NCI-H187 treated with DMSO at 0.1 percent for 48 hours (cell line): Measurements from ENCODE around the gene GHRHR.

Source experiments
- DNase-seq: peaks from one replicate; lab custom pipeline; 2025; lab: John Stamatoyannopoulos, UW

The GHRHR gene

DNA sequence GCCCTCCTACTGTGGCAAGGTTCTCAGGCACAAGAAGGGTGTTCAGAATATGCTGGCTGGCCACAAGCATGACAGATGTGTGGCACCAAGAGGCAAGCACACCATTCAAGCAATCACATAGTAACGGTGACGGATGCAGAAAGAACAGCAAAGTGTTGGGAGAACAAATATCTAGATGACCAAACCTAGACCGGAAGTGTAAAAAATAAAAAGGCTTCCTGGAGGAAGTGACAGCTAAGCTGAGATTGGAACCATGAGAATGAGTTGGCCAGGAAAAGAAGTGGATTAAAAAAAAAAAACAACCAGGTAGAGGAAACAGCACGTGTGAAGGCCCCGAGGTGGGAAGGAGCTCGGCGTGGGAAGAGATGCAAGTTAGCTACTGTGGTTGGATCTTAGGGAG is 22.0 kb downstream of the GHRHR start:
- DNase-seq, result no peak

DNA sequence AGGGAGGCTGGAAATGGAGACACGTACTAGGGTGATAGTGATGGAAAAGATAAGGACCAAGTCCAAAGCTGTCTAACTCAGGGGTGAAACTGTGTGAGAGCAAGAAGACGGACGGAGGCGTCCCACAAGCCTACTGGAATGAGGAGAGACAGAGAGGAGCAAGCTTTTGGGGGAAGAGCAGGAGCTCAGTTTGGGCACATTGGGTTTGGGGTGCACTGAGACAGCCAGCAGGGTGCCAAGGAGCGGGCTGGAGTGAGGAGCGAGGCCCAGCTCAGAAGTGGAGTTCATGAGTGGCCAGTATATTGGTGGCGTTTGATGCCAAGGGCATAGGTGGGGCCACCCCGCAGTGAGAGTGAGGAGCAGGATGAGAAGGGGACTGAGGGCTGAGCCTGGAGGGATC is 22.6 kb downstream of the GHRHR start:
- no peak for DNase-seq

DNA sequence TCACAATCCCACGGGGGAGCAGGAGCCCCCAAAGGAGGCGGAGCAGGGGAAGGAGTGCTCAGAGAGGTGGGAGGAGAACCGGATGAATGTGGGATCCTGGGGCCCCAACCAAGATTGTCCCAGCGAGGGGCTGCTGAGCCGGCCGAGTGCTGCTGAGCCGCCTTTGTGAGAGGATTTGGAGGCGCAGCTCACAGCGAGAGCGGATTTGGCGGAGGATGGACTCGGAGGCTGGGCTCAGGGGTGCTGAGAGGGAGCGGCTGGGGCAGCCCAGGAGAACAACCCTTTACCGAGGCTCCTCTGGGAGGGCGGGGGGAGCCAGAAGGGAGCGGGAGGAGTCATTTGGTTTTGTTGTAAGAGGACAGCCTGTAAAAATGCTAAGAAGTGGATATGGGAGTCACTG is 23.0 kb downstream of the GHRHR start:
- DNase-seq, result no peak

- DNase-seq, result no peak
Observed at GRCh38 chr7:30987178-30987577, 23.4 kb downstream of the GHRHR start.

DNA sequence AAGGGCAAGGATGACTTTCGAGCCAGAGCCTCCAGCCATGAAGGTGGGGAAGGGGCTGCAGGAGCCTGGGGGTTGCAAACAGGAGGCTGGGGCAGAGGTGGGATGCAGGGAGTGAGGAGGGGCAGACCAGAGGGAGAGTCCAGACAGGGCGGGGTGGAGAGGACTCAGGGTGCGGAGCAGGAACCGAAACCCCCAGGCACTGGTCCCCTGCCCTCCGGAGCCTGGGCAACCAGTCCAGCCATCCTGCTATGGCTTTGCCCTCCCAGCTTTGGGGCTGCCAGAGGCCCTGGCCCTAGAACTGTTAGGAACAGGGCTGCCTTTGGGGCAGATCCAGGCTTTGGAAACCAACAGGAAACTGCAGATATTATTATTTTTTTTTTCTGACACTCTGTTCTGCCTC is 24.2 kb downstream of the GHRHR start:
- no peak for DNase-seq

DNA sequence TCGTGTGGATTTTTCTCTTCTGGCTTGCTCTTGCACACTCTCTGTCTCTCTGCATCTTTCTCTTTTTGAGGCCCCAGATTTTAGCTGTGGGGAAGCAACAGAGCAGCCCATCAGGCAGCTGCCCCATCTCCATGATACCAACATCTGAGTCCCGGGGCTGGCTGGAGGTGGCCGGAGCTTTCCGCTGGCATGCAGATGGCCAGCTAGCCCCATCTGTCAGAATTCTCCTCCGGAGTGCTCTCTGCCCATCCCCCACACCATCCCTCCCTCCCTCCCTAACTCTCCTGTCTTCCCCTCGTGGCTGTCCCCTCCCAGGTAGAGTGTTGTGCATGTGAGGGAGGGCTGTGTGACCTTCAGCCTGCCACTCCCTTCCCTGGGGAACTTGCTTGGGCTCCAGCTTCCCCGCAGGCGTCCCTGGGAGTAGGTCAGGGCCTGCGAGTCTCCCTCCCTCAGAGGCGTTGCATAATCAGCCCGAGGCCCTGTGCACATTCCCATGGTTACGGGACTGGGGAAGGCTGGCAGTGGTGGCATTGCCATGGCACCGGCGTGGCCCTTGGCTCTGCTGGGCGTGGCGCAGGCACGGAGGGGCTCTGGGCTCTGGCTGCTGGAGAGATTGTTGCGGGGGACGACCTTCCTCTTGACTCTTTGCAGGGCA is 24.7 kb downstream of the GHRHR start:
- no peak for DNase-seq

DNA sequence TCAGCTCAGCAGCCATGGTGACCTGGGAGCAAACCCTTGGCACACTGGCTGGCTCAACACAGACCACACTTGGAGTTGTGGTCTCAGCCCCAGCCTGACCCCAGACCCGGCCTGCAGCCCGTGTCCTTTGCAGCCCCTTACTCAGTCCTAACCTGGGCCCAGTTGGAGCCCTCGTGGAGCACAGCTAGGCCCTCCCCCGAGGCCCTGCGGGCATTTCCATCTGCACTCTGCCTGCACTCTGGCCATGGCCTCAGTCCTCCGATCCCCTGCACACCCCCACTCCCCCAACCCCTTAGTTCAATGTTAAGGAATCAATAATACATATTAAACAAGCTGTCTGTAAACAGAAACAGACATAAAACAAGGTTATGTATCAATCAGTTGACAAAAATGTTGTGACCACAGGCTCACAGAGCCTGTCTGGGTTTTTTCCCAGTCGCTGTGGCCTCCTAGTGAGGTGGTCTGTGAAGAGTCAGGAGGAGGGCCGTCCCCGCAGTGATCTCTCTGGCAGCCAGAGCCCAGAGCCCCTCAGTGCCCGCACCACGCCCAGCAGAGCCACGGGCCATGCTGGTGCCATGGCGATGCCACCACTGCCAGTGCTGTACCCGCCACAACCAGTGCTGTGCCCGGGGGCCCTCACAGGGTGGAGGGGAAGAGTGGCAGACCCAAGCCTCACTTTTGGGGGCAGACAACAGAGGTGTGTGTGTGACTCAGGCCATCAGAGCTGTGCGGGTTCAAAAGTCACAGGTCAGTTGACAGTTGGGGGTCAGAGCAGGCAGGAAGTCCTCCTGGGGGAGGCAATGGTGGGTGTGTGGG is 25.5 kb downstream of the GHRHR start:
- no peak for DNase-seq

DNA sequence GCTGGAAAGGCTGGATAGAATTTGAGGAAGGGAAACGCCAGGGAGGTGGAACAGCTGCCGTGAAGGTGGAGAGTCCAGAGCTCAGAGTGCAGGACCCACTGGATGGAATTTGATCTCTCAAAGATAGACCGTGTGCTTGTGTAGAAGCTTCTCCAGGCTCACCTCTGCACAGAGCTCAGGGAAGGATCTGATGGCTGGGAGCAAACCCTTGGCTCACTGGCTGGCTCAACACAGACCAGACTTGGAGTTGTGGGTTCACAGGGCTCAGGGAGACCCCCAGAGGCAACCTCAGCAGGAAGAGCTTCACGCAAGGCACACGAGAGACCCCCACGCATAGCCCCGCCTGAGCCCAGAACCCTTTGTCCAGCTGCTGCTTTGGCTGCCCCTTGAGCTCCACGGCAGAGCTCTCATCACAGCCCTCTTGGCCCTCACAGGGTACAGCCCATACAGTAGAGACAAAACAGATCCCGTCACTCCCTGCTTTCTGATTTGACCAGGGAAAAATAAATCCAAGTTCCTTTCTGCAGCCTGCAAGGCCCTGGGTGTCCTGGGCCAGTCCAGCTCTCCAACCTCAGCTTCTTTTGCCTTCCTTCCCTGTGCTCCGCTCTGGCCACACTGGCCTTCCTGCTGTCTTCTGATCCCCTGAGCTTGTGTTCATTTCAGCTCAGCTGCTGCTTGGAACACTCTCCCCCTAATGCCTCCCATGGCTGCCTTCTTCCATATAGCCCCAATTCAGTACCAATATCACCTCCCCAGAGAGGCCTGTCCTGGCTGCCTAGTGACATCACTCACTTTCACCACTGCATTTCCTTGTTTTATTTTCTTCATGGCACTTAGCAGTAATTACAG is 26.3 kb downstream of the GHRHR start:
- no peak for DNase-seq

DNA sequence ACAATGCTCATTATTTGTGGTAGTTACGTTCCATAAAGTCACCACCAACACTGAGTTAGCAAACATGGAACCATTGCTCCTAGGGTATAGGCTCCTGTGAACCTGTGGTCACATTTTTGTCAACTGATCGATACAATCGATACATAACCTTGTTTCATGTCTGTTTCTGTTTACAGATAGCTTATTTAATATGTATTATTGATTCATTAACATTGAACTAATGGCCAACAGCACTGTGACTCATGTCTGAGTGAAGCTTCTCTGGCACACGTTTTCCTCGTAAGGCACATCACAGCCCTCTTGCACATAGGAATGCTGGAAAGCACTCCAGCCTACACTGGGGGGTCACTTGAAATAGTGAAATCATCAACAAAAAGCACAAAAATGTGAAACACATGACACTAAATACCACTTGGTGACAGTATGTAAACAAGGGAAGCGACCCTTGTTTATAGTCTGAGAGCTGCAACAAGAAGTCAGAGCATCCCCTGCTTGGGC is 27.0 kb downstream of the GHRHR start:
- no peak for DNase-seq

GRCh38 chr7:30992414-30992813 is 28.7 kb downstream of the GHRHR start:
- no peak for DNase-seq

DNA sequence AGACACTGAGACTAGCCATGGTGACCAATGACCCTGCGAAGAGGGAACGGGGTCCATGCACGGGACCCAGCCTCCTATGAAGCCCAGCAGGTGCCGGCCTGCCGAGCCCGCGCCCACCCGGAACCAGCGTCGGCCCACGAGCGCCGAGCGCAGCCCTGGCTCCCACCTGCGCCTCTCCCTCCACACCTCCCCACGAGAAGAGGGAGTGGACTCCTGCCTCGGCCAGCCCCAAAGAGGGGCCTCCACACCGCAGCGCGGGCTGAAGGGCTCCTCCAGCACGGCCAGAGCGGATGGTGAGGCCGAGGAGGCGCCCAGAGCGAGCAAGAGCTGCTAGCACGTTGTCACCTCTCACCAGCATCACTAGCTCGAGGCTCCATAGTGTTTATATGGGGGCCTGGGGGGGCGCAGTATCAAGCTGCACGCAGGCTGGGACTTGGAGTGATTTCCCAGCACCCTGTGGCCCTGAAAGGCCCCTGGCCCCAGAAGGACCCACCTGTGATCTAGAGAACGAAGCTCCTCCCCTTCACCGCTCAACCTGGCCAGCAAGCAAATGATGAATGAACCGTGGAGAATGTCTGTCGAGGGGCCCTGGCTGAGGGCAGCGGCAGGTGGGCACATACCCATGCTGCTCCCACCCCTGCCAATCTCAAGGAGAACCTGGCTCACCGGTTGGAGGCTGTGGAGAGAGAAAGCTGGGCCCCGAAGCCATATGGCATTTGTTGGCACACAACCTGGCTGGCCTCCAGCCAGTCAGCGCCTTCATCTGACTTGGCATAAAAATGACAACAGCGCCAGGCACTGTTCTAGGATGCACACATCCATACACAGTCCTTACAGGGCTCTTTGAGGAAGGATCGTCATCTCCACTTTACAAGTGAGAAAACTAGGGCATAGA is 30.7 kb downstream of the GHRHR start:
- no peak for DNase-seq

GRCh38 chr7:30995536-30995935 is 31.8 kb downstream of the GHRHR start:
- DNase-seq, result no peak

- DNase-seq, result no peak
Observed at GRCh38 chr7:30996256-30996655, 32.5 kb downstream of the GHRHR start.

DNA sequence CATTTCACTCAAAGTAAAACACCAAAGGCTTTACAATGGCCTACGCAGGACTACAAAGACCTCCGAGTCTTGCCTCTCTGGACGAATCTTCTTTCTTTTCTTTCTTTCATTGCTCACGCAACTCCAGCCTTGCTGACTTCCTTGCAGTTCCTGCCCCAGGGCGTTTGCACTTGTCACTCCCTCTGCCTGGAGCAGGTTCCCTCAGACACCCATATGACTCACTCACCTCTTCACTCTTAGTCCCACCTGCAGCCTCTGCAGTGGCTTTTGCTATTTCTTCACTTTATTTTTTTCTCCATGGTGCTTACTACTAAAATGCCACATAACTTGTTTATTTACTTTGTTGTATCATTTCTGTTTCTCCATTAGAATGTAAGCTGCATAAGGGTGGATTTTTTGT is 33.1 kb downstream of the GHRHR start:
- no peak for DNase-seq

- DNase-seq, result no peak
Observed at GRCh38 chr7:30997316-30997715, 33.6 kb downstream of the GHRHR start.

GRCh38 chr7:30998180-30998579 is 34.4 kb downstream of the GHRHR start:
- no peak for DNase-seq

DNA sequence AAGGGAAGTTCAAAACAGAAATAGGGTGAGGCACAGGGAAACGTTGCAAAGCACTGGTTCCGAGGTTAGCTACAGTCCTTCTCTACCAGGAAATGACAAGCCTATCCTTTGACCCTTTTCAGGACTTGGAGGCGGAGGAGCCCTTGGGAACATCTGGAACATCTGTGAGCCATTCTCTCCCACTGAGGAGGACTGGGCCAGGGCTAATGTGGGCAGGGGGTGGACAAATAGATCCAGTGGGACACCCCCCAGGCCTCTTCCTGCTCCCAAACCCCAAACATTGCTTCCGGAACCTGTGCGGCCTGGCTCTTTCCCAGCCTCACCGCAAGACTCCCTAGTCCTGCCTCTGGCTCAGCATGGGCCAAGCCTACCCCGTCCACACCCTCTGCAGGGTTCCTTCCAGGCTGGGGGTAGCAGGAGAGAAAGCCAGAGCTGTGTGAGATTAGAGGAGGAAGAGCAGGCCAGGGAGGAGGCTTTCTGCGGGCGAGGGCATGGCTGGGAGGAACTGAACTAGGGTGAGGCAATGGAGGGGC is 36.5 kb downstream of the GHRHR start:
- DNase-seq, result no peak

GRCh38 chr7:31000779-31001178 is 37.0 kb downstream of the GHRHR start:
- DNase-seq, result no peak

DNA sequence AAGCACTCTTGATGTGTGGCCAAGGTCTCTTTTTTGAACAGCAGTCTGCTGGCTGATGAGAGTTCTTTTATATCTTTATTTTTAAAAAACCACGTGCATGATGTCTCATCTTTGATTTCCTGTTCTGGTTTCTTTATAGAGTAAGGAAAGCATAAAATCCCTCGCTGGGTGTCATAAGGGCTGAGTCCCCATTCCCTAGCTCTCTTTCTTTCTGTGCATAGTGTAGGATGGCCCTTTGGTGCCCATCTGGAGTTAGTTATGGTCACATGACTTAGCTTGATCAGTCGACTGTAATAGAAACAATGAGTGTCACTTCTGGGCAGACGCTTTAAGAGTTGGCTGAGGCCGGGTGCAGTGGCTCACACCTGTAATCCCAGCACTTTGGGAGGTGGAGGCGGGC is 38.5 kb downstream of the GHRHR start:
- DNase-seq, result no peak

GRCh38 chr7:31003097-31003496 is 39.3 kb downstream of the GHRHR start:
- DNase-seq, result no peak

DNA sequence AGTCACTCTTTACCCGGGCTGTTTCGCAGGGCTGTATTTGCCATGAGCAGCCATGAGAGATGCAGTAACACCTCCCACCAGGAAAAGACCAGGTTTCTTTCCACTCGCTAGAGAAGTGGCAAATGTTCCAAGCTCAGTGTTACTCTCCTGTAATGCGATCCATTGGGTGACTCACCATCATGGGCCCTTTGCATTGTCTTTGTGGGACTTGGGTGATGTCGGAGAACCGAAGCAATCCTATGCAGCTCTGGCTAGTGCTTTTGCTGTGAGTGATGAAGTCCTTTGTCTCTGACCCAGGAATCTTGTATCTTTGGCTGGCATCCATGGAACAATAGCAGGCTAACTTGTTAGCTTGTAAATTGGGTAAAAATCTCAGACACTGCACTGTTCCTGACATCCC is 40.0 kb downstream of the GHRHR start:
- DNase-seq, result no peak
